ENCODE measurements around the gene SHISA5.
"Not testable (repeated sequence)": the region's sequence is repeated elsewhere in the genome, so short reads cannot be mapped to it uniquely, and the experiment has no call there.

SHISA5 gene

GRCh38 chr3:48477959-48478520, 25.9 kb downstream of the SHISA5 start:
- no peak for DNase-seq (ENCODE audit: low read depth)

- DNase-seq (ENCODE audit: low read depth) = no peak
Observed at GRCh38 chr3:48476426-48477053, 27.4 kb downstream of the SHISA5 start.

GRCh38 chr3:48475188-48475587, 28.8 kb downstream of the SHISA5 start:
- no peak for DNase-seq (ENCODE audit: low read depth)

GRCh38 chr3:48474619-48475018, 29.4 kb downstream of the SHISA5 start:
- no peak for DNase-seq (ENCODE audit: low read depth)

GRCh38 chr3:48474031-48474430, 29.9 kb downstream of the SHISA5 start:
- not testable (repeated sequence) for DNase-seq (ENCODE audit: low read depth)

GRCh38 chr3:48473617-48473952, 30.4 kb downstream of the SHISA5 start:
- DNase-seq (ENCODE audit: low read depth) = no peak

GRCh38 chr3:48472923-48473616, 30.9 kb downstream of the SHISA5 start:
- peak; percentile 88 for DNase-seq (ENCODE audit: low read depth)

- no peak for DNase-seq (ENCODE audit: low read depth)
Observed at GRCh38 chr3:48472673-48472922, 31.4 kb downstream of the SHISA5 start.

GRCh38 chr3:48470286-48470685, 33.7 kb downstream of the SHISA5 start:
- no peak for DNase-seq (ENCODE audit: low read depth)

GRCh38 chr3:48469046-48469915, 34.7 kb downstream of the SHISA5 start:
- no peak for DNase-seq (ENCODE audit: low read depth)

GRCh38 chr3:48468329-48468731, 35.6 kb downstream of the SHISA5 start:
- no peak for DNase-seq (ENCODE audit: low read depth)

GRCh38 chr3:48467473-48468267, 36.3 kb downstream of the SHISA5 start:
- DNase-seq (ENCODE audit: low read depth) = no peak

- no peak for DNase-seq (ENCODE audit: low read depth)
Observed at GRCh38 chr3:48467110-48467454, 36.9 kb downstream of the SHISA5 start.

GRCh38 chr3:48466386-48467109, 37.4 kb downstream of the SHISA5 start:
- DNase-seq (ENCODE audit: low read depth) = no peak

GRCh38 chr3:48465531-48466378, 38.2 kb downstream of the SHISA5 start:
- peak; percentile 68 for DNase-seq (ENCODE audit: low read depth)

- no peak for DNase-seq (ENCODE audit: low read depth)
Observed at GRCh38 chr3:48465237-48465530, 38.8 kb downstream of the SHISA5 start.

GRCh38 chr3:48464713-48465221, 39.2 kb downstream of the SHISA5 start:
- DNase-seq (ENCODE audit: low read depth) = no peak

- no peak for DNase-seq (ENCODE audit: low read depth)
Observed at GRCh38 chr3:48463703-48464102, 40.3 kb downstream of the SHISA5 start.

GRCh38 chr3:48461767-48462166, 42.2 kb downstream of the SHISA5 start:
- not testable (repeated sequence) for DNase-seq (ENCODE audit: low read depth)

- no peak for DNase-seq (ENCODE audit: low read depth)
Observed at GRCh38 chr3:48460517-48460902, 43.5 kb downstream of the SHISA5 start.
